Measurements from ENCODE around the gene GREB1. TPM values are rescaled to one million over a fixed set of nuclear protein-coding genes. Genes with fewer than 3 reads are reported as not detected.
"Not testable (repeated sequence)": the region's sequence is repeated elsewhere in the genome, so short reads cannot be mapped to it uniquely, and the experiment has no call there.

GREB1 gene
- total and polyA plus RNA-seq, 2 donors, result 0.24 to 0.43 TPM

DNA sequence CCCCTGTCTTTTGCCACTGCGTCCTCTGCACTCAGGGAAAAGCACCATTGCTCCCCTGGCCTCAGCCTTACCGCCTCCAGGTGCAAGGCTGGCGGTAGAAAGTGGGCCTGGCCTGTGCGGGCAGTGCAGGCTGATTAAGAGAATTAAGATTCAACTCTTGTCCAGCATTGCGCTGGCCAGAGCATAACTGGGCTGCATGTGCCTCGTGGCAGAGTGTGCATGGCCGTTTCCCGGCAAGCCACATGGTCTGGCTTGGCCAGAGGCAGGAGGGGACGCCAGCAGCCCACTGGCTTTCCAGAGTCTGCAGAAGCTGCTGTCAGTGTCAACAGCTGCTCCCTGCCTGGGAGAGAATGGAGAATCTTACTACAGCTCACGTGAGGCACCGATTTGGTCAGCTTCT lies 123.8 kb downstream of the GREB1 start:
- no peaks in the 10 kb centered on the region for H3K4me1 ChIP-seq (ENCODE audit: control insufficient read depth in 2 of 2, insufficient read depth in 2 of 2, low read length in 2 of 2)
- WGBS, result 92% methylated on average over 11 of the region's 11 CpGs
- H3K36me3 ChIP-seq (ENCODE audit: control insufficient read depth in 2 of 2, insufficient read depth in 2 of 2, low read length in 1 of 2), result no peaks in the 10 kb centered on the region
- peaks cover 0 to 7% of the 10 kb centered on the region in 2 donors for H3K27me3 ChIP-seq (ENCODE audit: control insufficient read depth in 2 of 2, insufficient read depth in 1 of 2, low read length in 1 of 2)
- peaks cover 0 to 7% of the 10 kb centered on the region in 2 donors for H3K9me3 ChIP-seq (ENCODE audit: control insufficient read depth in 2 of 2, insufficient read depth in 1 of 2, low read length in 1 of 2)
- no peak for DNase-seq (ENCODE audit: low read depth in 6 of 9, low spot score in 9 of 9)
- no peak overlapping the region for H3K27ac ChIP-seq (ENCODE audit: low read depth in 1 of 2, low read length in 1 of 2)
- no peak overlapping the region for H3K4me3 ChIP-seq (ENCODE audit: low read length in 2 of 2)

DNA sequence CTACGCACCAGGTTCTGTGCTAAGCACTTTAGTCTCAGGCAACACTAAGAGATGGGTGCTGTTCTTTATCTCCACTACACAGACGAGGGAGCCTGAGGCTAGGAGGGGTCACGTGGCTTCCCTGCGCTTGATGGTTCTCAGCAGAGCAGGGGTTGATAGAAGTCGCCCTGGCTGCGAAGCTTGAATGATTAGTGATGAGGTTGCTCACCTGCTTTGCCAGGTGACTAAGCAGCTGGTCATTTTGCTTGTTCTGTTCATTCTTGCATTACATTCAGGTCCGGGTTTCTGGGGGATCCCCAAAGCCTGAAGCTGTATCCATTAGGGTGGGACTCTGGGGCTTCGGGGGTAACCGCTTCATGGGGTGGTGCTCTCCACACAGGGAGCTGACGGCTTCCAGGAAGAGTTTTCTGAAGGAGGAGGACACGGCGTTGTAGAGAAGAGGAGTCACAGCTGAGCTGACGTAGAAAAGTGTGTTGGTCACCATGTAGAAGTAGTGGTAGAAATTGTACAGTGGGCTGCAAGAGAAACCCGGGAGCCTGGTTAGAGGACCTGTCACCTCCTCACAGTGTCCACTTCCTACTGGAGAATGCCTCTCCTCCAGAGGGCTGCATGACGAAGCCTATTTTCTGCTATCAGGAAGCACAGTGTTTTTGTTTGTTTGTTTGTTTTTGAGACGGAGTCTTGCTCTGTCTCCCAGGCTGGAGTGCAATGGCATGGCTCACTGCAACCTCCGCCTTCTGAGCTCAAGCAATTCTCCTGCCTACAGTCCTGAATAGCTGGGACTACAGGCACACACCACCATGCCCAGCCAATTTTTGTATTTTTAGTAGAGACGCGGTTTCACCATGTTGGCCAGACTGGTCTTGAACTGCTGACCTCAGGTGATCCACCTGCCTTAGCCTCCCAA lies 124.6 kb downstream of the GREB1 start:
- DNase-seq (ENCODE audit: low read depth in 6 of 9, low spot score in 9 of 9), result no peak
- Histone ChIP-seq H3K4me1 (ENCODE audit: control insufficient read depth in 2 of 2, insufficient read depth in 2 of 2, low read length in 2 of 2) (no peaks in the 10 kb centered on the region), H3K4me3 (ENCODE audit: low read length in 2 of 2) (no peak overlapping the region), H3K27me3 (ENCODE audit: control insufficient read depth in 2 of 2, insufficient read depth in 1 of 2, low read length in 1 of 2) (peaks cover 0 to 7% of the 10 kb centered on the region in 2 donors), H3K36me3 (ENCODE audit: control insufficient read depth in 2 of 2, insufficient read depth in 2 of 2, low read length in 1 of 2) (no peaks in the 10 kb centered on the region), H3K9me3 (ENCODE audit: control insufficient read depth in 2 of 2, insufficient read depth in 1 of 2, low read length in 1 of 2) (peaks cover 0 to 9% of the 10 kb centered on the region in 2 donors), H3K27ac (ENCODE audit: low read depth in 1 of 2, low read length in 1 of 2) (no peak overlapping the region)
- 83% methylated on average over 19 of the region's 19 CpGs for WGBS

GRCh38 chr2:11659115-11659475 lies 125.2 kb downstream of the GREB1 start:
- H3K27ac ChIP-seq (ENCODE audit: low read depth in 1 of 2, low read length in 1 of 2), result no peak overlapping the region
- H3K4me3 ChIP-seq (ENCODE audit: low read length in 2 of 2), result no peak overlapping the region
- H3K4me1 ChIP-seq (ENCODE audit: control insufficient read depth in 2 of 2, insufficient read depth in 2 of 2, low read length in 2 of 2), result no peaks in the 10 kb centered on the region
- peaks cover 0 to 9% of the 10 kb centered on the region in 2 donors for H3K9me3 ChIP-seq (ENCODE audit: control insufficient read depth in 2 of 2, insufficient read depth in 1 of 2, low read length in 1 of 2)
- WGBS, result 94% methylated on average over 11 of the region's 11 CpGs
- H3K36me3 ChIP-seq (ENCODE audit: control insufficient read depth in 2 of 2, insufficient read depth in 2 of 2, low read length in 1 of 2), result no peaks in the 10 kb centered on the region
- H3K27me3 ChIP-seq (ENCODE audit: control insufficient read depth in 2 of 2, insufficient read depth in 1 of 2, low read length in 1 of 2), result peaks cover 0 to 7% of the 10 kb centered on the region in 2 donors
- no peak for DNase-seq (ENCODE audit: low read depth in 6 of 9, low spot score in 9 of 9)

GRCh38 chr2:11659851-11660250 lies 126.0 kb downstream of the GREB1 start:
- 97% methylated on average over 10 of the region's 10 CpGs for whole genome bisulfite sequencing
- DNase-seq (ENCODE audit: low read depth in 6 of 9, low spot score in 9 of 9), result no peak
- peaks cover 0 to 7% of the 10 kb centered on the region in 2 donors for H3K27me3 ChIP-seq (ENCODE audit: control insufficient read depth in 2 of 2, insufficient read depth in 1 of 2, low read length in 1 of 2)

GRCh38 chr2:11660396-11660795 lies 126.6 kb downstream of the GREB1 start:
- H3K9me3 ChIP-seq (ENCODE audit: control insufficient read depth in 2 of 2, insufficient read depth in 1 of 2, low read length in 1 of 2); H3K4me3 ChIP-seq (ENCODE audit: low read length in 2 of 2); DNase-seq (ENCODE audit: low read depth in 6 of 9, low spot score in 9 of 9); H3K27me3 ChIP-seq (ENCODE audit: control insufficient read depth in 2 of 2, insufficient read depth in 1 of 2, low read length in 1 of 2); H3K27ac ChIP-seq (ENCODE audit: low read depth in 1 of 2, low read length in 1 of 2); H3K4me1 ChIP-seq (ENCODE audit: control insufficient read depth in 2 of 2, insufficient read depth in 2 of 2, low read length in 2 of 2); H3K36me3 ChIP-seq (ENCODE audit: control insufficient read depth in 2 of 2, insufficient read depth in 2 of 2, low read length in 1 of 2): not testable (repeated sequence)
- 93% methylated on average over 2 of the region's 2 CpGs for WGBS

More at GRCh38 chr2:11659851-11660250, 126.0 kb downstream of the GREB1 start:
- no peaks in the 10 kb centered on the region for H3K4me1 ChIP-seq (ENCODE audit: control insufficient read depth in 2 of 2, insufficient read depth in 2 of 2, low read length in 2 of 2)
- H3K4me3 ChIP-seq (ENCODE audit: low read length in 2 of 2), result no peak overlapping the region
- H3K27ac ChIP-seq (ENCODE audit: low read depth in 1 of 2, low read length in 1 of 2), result no peak overlapping the region
- H3K9me3 ChIP-seq (ENCODE audit: control insufficient read depth in 2 of 2, insufficient read depth in 1 of 2, low read length in 1 of 2), result peaks cover 0 to 9% of the 10 kb centered on the region in 2 donors
- no peaks in the 10 kb centered on the region for H3K36me3 ChIP-seq (ENCODE audit: control insufficient read depth in 2 of 2, insufficient read depth in 2 of 2, low read length in 1 of 2)

DNA sequence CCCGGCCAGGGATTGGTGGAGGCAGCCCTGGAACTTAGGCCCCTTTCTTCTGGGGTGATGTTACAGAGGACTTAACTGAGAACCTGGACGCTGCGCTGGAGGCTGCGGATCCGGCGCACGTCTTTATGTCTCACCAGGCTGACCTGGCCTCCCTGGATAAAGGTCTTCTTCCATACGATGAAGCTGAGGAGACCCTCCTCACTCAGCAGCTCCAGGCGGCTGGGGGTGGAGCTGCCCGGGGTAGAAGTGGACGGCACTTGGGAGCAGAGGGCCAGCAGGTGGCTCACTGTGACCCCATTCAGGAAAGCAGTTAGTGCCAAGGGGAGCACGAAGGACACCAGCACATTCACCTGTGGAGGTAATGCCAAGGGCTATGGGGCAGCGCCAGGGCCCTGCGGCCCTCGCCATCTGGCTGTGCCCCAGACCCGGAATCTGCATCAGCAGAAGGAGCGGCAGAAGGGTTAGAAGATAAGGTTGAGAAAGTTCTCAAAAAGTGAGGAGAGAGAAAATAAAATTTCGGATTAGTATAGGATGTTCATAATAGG lies 128.1 kb downstream of the GREB1 start:
- H3K9me3 ChIP-seq (ENCODE audit: control insufficient read depth in 2 of 2, insufficient read depth in 1 of 2, low read length in 1 of 2), result peaks cover 0 to 9% of the 10 kb centered on the region in 2 donors
- 93% methylated on average over 18 of the region's 18 CpGs for WGBS

GRCh38 chr2:11662882-11663281 lies 129.0 kb downstream of the GREB1 start:
- no peak overlapping the region for H3K4me3 ChIP-seq (ENCODE audit: low read length in 2 of 2)
- no peak for DNase-seq (ENCODE audit: low read depth in 6 of 9, low spot score in 9 of 9)
- H3K27ac ChIP-seq (ENCODE audit: low read depth in 1 of 2, low read length in 1 of 2), result no peak overlapping the region
- H3K4me1 ChIP-seq (ENCODE audit: control insufficient read depth in 2 of 2, insufficient read depth in 2 of 2, low read length in 2 of 2), result no peaks in the 10 kb centered on the region
- H3K36me3 ChIP-seq (ENCODE audit: control insufficient read depth in 2 of 2, insufficient read depth in 2 of 2, low read length in 1 of 2), result no peaks in the 10 kb centered on the region
- H3K27me3 ChIP-seq (ENCODE audit: control insufficient read depth in 2 of 2, insufficient read depth in 1 of 2, low read length in 1 of 2), result peaks cover 0 to 4% of the 10 kb centered on the region in 2 donors
- peaks cover 0 to 9% of the 10 kb centered on the region in 2 donors for H3K9me3 ChIP-seq (ENCODE audit: control insufficient read depth in 2 of 2, insufficient read depth in 1 of 2, low read length in 1 of 2)

More for the DNA sequence above, 128.1 kb downstream of the GREB1 start:
- no peak overlapping the region for H3K27ac ChIP-seq (ENCODE audit: low read depth in 1 of 2, low read length in 1 of 2)
- H3K36me3 ChIP-seq (ENCODE audit: control insufficient read depth in 2 of 2, insufficient read depth in 2 of 2, low read length in 1 of 2), result no peaks in the 10 kb centered on the region
- no peaks in the 10 kb centered on the region for H3K4me1 ChIP-seq (ENCODE audit: control insufficient read depth in 2 of 2, insufficient read depth in 2 of 2, low read length in 2 of 2)
- H3K4me3 ChIP-seq (ENCODE audit: low read length in 2 of 2), result no peak overlapping the region
- peaks cover 0 to 4% of the 10 kb centered on the region in 2 donors for H3K27me3 ChIP-seq (ENCODE audit: control insufficient read depth in 2 of 2, insufficient read depth in 1 of 2, low read length in 1 of 2)
- no peak for DNase-seq (ENCODE audit: low read depth in 6 of 9, low spot score in 9 of 9)

- no peak overlapping the region for H3K27ac ChIP-seq (ENCODE audit: low read depth in 1 of 2, low read length in 1 of 2)
- H3K4me3 ChIP-seq (ENCODE audit: low read length in 2 of 2), result no peak overlapping the region
- H3K27me3 ChIP-seq (ENCODE audit: control insufficient read depth in 2 of 2, insufficient read depth in 1 of 2, low read length in 1 of 2), result peaks cover 0 to 4% of the 10 kb centered on the region in 2 donors
- WGBS, result 97% methylated on average over 2 of the region's 2 CpGs
- no peaks in the 10 kb centered on the region for H3K4me1 ChIP-seq (ENCODE audit: control insufficient read depth in 2 of 2, insufficient read depth in 2 of 2, low read length in 2 of 2)
- H3K36me3 ChIP-seq (ENCODE audit: control insufficient read depth in 2 of 2, insufficient read depth in 2 of 2, low read length in 1 of 2), result no peaks in the 10 kb centered on the region
- peaks cover 0 to 9% of the 10 kb centered on the region in 2 donors for H3K9me3 ChIP-seq (ENCODE audit: control insufficient read depth in 2 of 2, insufficient read depth in 1 of 2, low read length in 1 of 2)
- DNase-seq (ENCODE audit: low read depth in 6 of 9, low spot score in 9 of 9), result no peak
Observed at GRCh38 chr2:11663427-11663826, 129.6 kb downstream of the GREB1 start.

DNA sequence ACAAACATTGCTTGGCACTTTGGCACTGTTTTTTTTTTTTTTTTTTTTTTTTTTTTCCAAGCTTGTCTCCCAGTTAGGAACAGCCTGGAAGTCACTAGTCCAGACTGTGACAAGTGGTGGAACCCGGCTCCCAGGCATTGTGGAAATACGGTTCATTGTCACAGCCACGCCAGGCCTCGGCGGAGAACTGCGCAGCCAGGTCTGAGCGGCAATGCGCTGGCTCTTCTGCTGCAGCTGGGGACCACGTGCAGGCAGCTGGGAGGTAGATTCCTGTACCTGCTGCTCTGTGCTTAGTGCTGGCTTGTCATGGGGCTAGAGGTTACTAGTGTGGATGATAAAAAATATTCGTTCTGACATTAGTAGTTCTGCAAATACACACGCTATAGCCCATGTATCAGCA lies 131.2 kb downstream of the GREB1 start:
- no peaks in the 10 kb centered on the region for H3K4me1 ChIP-seq (ENCODE audit: control insufficient read depth in 2 of 2, insufficient read depth in 2 of 2, low read length in 2 of 2)
- peaks cover 0 to 9% of the 10 kb centered on the region in 2 donors for H3K9me3 ChIP-seq (ENCODE audit: control insufficient read depth in 2 of 2, insufficient read depth in 1 of 2, low read length in 1 of 2)
- H3K27me3 ChIP-seq (ENCODE audit: control insufficient read depth in 2 of 2, insufficient read depth in 1 of 2, low read length in 1 of 2), result peaks cover 4 to 19% of the 10 kb centered on the region in 2 donors
- H3K4me3 ChIP-seq (ENCODE audit: low read length in 2 of 2), result no peak overlapping the region
- 94% methylated on average over 11 of the region's 11 CpGs for WGBS
- no peak for DNase-seq (ENCODE audit: low read depth in 6 of 9, low spot score in 9 of 9)
- no peak overlapping the region for H3K27ac ChIP-seq (ENCODE audit: low read depth in 1 of 2, low read length in 1 of 2)
- no peaks in the 10 kb centered on the region for H3K36me3 ChIP-seq (ENCODE audit: control insufficient read depth in 2 of 2, insufficient read depth in 2 of 2, low read length in 1 of 2)

Measured in thymus (tissue), 11 donors.